Psoas muscle (tissue), 8 donors: ENCODE data around the gene C1QTNF6. TPM values are rescaled to one million over a fixed set of nuclear protein-coding genes. Genes with fewer than 3 reads are reported as not detected.
A peak's percentile ranks its signal among the peaks of the same experiment; 100 is the strongest.

Source experiments
- ATAC-seq, 4 donors: fragments of 200-7000 bp; cut with Tn5 transposase; one replicate each; pipeline ENCODE4 v1.9.1; 2020; ENCODE audit warnings: moderate library complexity in 3 of 4, mild to moderate bottlenecking in 2 of 4
- DNase-seq, 2 donors: peaks; one replicate each; pipeline ENCODE4 v3.0.0-alpha.2; 2020
- H3K27ac ChIP-seq: fragments of 200-600 bp; one replicate; pipeline ENCODE4 v1.8.0; 2022
- H3K27me3 ChIP-seq, 3 donors: fragments of 200-600 bp in 1 of 3; one replicate each; pipeline versions ENCODE4 v1.6.1 to v1.8.0; 2013 to 2022; ENCODE audit warnings: low read length in 2 of 3, mild to moderate bottlenecking in 2 of 3, moderate library complexity in 1 of 3; ENCODE audit not compliant: insufficient read depth in 3 of 3
- H3K36me3 ChIP-seq, 2 donors: fragments of 200-600 bp in 1 of 2; one replicate each; pipeline versions ENCODE4 v1.6.1 to v1.8.0; 2013 to 2022; ENCODE audit warnings: low read depth in 1 of 2, mild to moderate bottlenecking in 1 of 2, moderate library complexity in 1 of 2; ENCODE audit not compliant: insufficient read depth in 1 of 2
- H3K4me1 ChIP-seq: fragments of 200-600 bp; one replicate; pipeline ENCODE4 v1.8.0; 2022
- H3K4me3 ChIP-seq: fragments of 200-600 bp; one replicate; pipeline ENCODE4 v1.8.0; 2022; ENCODE audit warnings: mild to moderate bottlenecking
- H3K9me3 ChIP-seq: fragments of 200-600 bp; one replicate; pipeline ENCODE4 v1.8.0; 2022
- CTCF ChIP-seq: fragments of 200-600 bp; IDR thresholded peaks from one replicate; pipeline ENCODE4 v1.8.0; 2022; ENCODE audit warnings: antibody characterized with exemption
- WGBS, 3 donors: extraction: QIAGEN DNeasy Blood & Tissue Kit; methylation state at CpG; one replicate each; pipeline versions ENCODE4 v1.1.6 to v1.1.7; 2013; 5-methylcytosine and 5-hydroxymethylcytosine counted together
- intact Hi-C, 2 donors: fragments of 100-400 bp; cut with DNase I; formaldehyde crosslinking; loops; one replicate each; pipeline versions ENCODE4 v1.11.0 to v1.14.2; 2022
- polyA plus RNA-seq, 3 donors: library from polyadenylated mRNA; stranded (reverse); fragments of 200-250 nt; gene quantifications; one replicate each; pipeline ENCODE4 v1.2.3, GENCODE V29; 2013
- total RNA-seq, 4 donors: library from RNA; stranded (reverse); fragmentation: NEBNext Ultra II Directional in 2 of 4; extraction: Animal tissue kit (Norgen Biotek cat#: 25700) in 2 of 4; gene quantifications; one replicate each; pipeline versions ENCODE4 v1.2.1 to v1.2.4, GENCODE V29; 2021 to 2023
- donor health status: healthy with polysubstance abuse.
- donor health status: DM: no; HTN: no; CAD: no; lungs with moderate emphysema.
- donor health status: Bipolar disorder and iron deficiency.
- donor health status: healthy.
- donor health status: DM: yes; HTN: yes; CAD: no.
- donor health status: DM: no; HTN: no; CAD: no.
- donor health status: DM: no; HTN: no; CAD: no.
- donor health status: DM: yes; HTN: yes; CAD: no.

Gene C1QTNF6
- total and polyA plus RNA-seq, 7 donors, result 0.66 to 8.2 (median 1.0) TPM

- TF ChIP-seq CTCF, result no peak
- H3K27me3 ChIP-seq, result peaks cover 0 to 8% (median 5%) of the 10 kb centered on the region in 3 donors
- peak in 1 of 2 donors; percentile 34 for DNase-seq
- WGBS, 3 donors, result 78 to 81% (median 78%) methylated on average over 11 of the region's 11 CpGs
- intact Hi-C loops, result no loop called here
- H3K4me1 ChIP-seq, result peaks cover 8% of the 10 kb centered on the region
- no peaks in the 10 kb centered on the region for H3K9me3 ChIP-seq
- ATAC-seq, result no peak
- H3K36me3 ChIP-seq, result no peaks in the 10 kb centered on the region
- H3K27ac ChIP-seq, result no peak overlapping the region
- no peak overlapping the region for H3K4me3 ChIP-seq
Measured at GRCh38 chr22:37162221-37163095, 25.6 kb downstream of the C1QTNF6 start.

DNA sequence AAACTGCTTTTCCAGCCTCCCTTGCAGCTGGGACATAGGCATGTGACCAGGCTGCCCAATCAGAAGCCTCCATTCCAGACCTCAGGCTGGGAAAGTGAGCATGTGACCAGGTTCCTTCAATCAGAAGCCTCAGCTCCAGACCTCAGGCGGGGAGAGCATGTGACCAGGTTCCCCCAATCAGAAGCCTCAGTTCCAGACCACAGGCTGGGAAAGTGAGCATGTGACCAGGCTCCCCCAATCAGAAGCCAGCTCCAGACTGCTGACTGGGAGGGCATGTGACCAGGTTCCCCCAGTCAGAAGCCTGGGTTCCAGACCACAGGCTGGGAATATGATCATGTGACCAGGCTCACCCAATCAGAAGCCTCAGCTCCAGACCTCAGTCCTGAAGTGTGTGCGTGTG, 26.6 kb downstream of the C1QTNF6 start:
- H3K27ac ChIP-seq, result no peak overlapping the region
- peaks cover 3% of the 10 kb centered on the region for H3K4me1 ChIP-seq
- no peak for ATAC-seq
- no peak for TF ChIP-seq CTCF
- H3K9me3 ChIP-seq, result no peaks in the 10 kb centered on the region
- intact Hi-C loops, result no loop called here
- 88 to 95% (median 92%) methylated on average over 2 of the region's 2 CpGs for WGBS, 3 donors
- DNase-seq, result peak in 1 of 2 donors; percentile 8
- no peak overlapping the region for H3K4me3 ChIP-seq
- H3K27me3 ChIP-seq, result peaks cover 0 to 11% (median 5%) of the 10 kb centered on the region in 3 donors
- no peaks in the 10 kb centered on the region for H3K36me3 ChIP-seq

DNA sequence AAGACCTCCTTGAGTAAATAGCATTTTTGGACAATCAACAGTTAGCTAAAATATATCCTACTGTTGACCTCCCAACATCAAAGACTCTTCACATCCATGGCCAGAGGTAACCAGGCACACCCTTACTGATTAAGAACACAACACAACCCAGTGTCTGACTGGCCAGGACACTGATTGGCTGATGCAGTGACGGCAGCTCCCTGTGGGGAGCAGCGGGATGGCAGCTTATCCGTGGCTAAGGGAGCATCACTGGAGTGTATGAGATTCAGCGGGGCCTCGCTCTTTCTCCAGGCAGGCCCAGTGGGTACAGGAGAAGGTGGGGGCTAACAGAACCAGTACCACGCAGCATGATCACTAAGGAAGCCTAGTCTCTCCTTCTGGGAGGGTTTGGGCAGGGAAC, 28.0 kb downstream of the C1QTNF6 start:
- no peak for TF ChIP-seq CTCF
- H3K4me1 ChIP-seq, result no peaks in the 10 kb centered on the region
- no peak overlapping the region for H3K27ac ChIP-seq
- no peaks in the 10 kb centered on the region for H3K9me3 ChIP-seq
- ATAC-seq (no peak), DNase-seq (peak in 1 of 2 donors; percentile 23)
- intact Hi-C loops, result no loop called here
- peaks cover 0 to 12% (median 5%) of the 10 kb centered on the region in 3 donors for H3K27me3 ChIP-seq
- no peaks in the 10 kb centered on the region for H3K36me3 ChIP-seq
- WGBS, 3 donors, result 47 to 57% (median 52%) methylated on average over 6 of the region's 6 CpGs
- H3K4me3 ChIP-seq, result no peak overlapping the region

DNA sequence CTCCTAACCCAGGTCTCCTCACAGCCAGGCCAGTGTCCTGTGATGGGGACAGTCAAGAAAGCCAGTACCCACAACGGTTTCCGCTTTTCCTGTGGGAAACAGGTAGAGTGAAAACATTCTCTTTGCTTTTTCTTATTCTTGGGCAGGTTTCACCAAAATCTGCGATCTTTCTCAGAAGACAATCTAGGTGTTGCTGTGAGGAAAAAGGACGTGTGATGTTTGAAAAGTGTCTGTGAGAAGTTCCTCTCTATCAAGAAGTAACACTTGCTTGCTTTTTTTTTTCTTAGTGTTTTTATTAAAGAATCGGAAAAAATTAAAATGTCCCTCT, 29.1 kb downstream of the C1QTNF6 start:
- peaks cover 0 to 13% (median 5%) of the 10 kb centered on the region in 3 donors for H3K27me3 ChIP-seq
- no peak for TF ChIP-seq CTCF
- intact Hi-C loops, result no loop called here

More for the DNA sequence above, 29.1 kb downstream of the C1QTNF6 start:
- no peak overlapping the region for H3K27ac ChIP-seq
- H3K4me1 ChIP-seq, result no peaks in the 10 kb centered on the region
- no peaks in the 10 kb centered on the region for H3K9me3 ChIP-seq
- no peaks in the 10 kb centered on the region for H3K36me3 ChIP-seq
- ATAC-seq, result no peak
- H3K4me3 ChIP-seq, result no peak overlapping the region
- 81 to 88% (median 83%) methylated on average over 5 of the region's 5 CpGs for WGBS, 3 donors
- DNase-seq, result no peak
